HepG2 (cell line): ENCODE results near the gene SKIC2.

Source experiments
- ATF1 ChIP-seq: IDR thresholded peaks from 2 replicates; pipeline ENCODE4 v1.6.1; 2016; ENCODE audit warnings: mild to moderate bottlenecking, control low read depth
- EZH2 ChIP-seq: conservative IDR thresholded peaks from 2 replicates; pipeline ENCODE4 v1.6.1; 2012; ENCODE audit warnings: mild to moderate bottlenecking, low read depth, low read length, moderate library complexity
- KLF6 ChIP-seq: IDR thresholded peaks from 2 replicates; pipeline ENCODE4 v1.8.0; 2016; ENCODE audit warnings: missing biosample characterization, missing genetic modification reagents
- POLR2A ChIP-seq, 2 experiments: IDR thresholded peaks; 2 replicates each; pipeline ENCODE4 v1.6.1; 2011; ENCODE audit warnings: low read depth in 2 of 2, low read length in 2 of 2, mild to moderate bottlenecking in 1 of 2, moderate library complexity in 1 of 2; ENCODE audit not compliant: insufficient read depth in 1 of 2
- YY1 ChIP-seq: IDR thresholded peaks from 2 replicates; pipeline ENCODE4 v1.6.1; 2011; ENCODE audit warnings: low read length, low read depth, moderate library complexity, mild to moderate bottlenecking; ENCODE audit not compliant: insufficient read depth, insufficient replicate concordance
- ZNF83 ChIP-seq: sonication (generic); formaldehyde crosslinking; IDR thresholded peaks from 2 replicates; pipeline ENCODE4 v1.4.0; 2020; ENCODE audit warnings: missing genetic modification reagents, mild to moderate bottlenecking, borderline replicate concordance

DNA sequence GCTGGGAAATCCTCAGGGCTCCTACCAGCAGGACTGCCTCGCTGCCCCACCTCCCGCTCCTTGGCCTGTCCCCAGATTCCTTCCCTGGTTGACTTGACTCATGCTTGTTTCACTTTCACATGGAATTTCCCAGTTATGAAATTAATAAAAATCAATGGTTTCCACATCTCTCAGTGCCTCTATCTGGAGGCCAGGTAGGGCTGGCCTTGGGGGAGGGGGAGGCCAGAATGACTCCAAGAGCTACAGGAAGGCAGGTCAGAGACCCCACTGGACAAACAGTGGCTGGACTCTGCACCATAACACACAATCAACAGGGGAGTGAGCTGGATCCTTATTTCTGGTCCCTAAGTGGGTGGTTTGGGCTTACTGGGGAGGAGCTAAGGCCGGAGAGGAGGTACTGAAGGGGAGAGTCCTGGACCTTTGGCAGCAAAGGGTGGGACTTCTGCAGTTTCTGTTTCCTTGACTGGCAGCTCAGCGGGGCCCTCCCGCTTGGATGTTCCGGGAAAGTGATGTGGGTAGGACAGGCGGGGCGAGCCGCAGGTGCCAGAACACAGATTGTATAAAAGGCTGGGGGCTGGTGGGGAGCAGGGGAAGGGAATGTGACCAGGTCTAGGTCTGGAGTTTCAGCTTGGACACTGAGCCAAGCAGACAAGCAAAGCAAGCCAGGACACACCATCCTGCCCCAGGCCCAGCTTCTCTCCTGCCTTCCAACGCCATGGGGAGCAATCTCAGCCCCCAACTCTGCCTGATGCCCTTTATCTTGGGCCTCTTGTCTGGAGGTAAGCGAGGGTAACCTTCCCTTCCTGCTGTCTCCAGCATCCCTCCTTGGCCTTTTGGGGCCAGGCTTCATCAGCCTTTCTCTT is 13.2 kb upstream of the SKIC2 start, which contains the start of gene CFB:
- TF ChIP-seq POLR2A (IDR thresholded peaks at IDR 0.05; ENCODE audit: insufficient read depth in 1 of 2, low read depth in 2 of 2, low read length in 2 of 2) (peak in 1 of 2 experiments; percentile 96; a peak in 2 of 4 replicates), KLF6 (CRISPR knock-in tag) (peak; percentile 88), YY1 (peak; percentile 58), ATF1 (CRISPR knock-in tag) (peak; percentile 57; the same call in 1 of the 2 replicates), EZH2 (no peak), ZNF83 (peak; percentile 26; the same call in 1 of the 2 replicates)
